HEK293 (cell line): ENCODE results near the gene HDAC10.

Experiments used
- BCL11A ChIP-seq: fragments of 450-650 bp; formaldehyde crosslinking; IDR thresholded peaks from 2 replicates; pipeline ENCODE4 v1.5.1; 2016; ENCODE audit warnings: low read depth, missing biosample characterization, missing genetic modification characterization
- CTCF ChIP-seq: fragments of 450-650 bp; formaldehyde crosslinking; IDR thresholded peaks from 2 replicates; pipeline ENCODE4 v1.5.1; 2016; ENCODE audit warnings: missing biosample characterization, missing genetic modification characterization
- TCF7L2 ChIP-seq: IDR thresholded peaks from 2 replicates; pipeline ENCODE4 v1.6.1; 2011; ENCODE audit warnings: low read depth, mild to moderate bottlenecking, inconsistent platforms, low read length, moderate library complexity, borderline replicate concordance
- ZNF621 ChIP-seq: fragments of 450-650 bp; formaldehyde crosslinking; IDR thresholded peaks from 2 replicates; pipeline ENCODE4 v1.5.1; 2017; ENCODE audit warnings: missing biosample characterization, missing genetic modification characterization
- ZNF707 ChIP-seq: fragments of 450-650 bp; formaldehyde crosslinking; IDR thresholded peaks from 2 replicates; pipeline ENCODE4 v1.5.1; 2016; ENCODE audit warnings: missing biosample characterization, missing genetic modification characterization
- ZSCAN30 ChIP-seq: fragments of 450-650 bp; IDR thresholded peaks from 2 replicates; pipeline ENCODE4 v1.5.1; 2018; ENCODE audit warnings: missing biosample characterization, mild to moderate bottlenecking, missing genetic modification characterization, moderate library complexity

- no peak for TF ChIP-seq ZNF707
- no peak for TF ChIP-seq CTCF (tag by site-specific recombination)
- TF ChIP-seq ZNF621 (tag by site-specific recombination), result no peak
- TF ChIP-seq BCL11A (tag by site-specific recombination), result no peak
- no peak for TF ChIP-seq ZSCAN30 (tag by site-specific recombination)
- no peak for TF ChIP-seq TCF7L2
Measured at GRCh38 chr22:50228366-50228765, 22.7 kb downstream of the HDAC10 start.
